ENCODE data around the gene LIME1.

LIME1 gene, protein sequence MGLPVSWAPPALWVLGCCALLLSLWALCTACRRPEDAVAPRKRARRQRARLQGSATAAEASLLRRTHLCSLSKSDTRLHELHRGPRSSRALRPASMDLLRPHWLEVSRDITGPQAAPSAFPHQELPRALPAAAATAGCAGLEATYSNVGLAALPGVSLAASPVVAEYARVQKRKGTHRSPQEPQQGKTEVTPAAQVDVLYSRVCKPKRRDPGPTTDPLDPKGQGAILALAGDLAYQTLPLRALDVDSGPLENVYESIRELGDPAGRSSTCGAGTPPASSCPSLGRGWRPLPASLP

DNA sequence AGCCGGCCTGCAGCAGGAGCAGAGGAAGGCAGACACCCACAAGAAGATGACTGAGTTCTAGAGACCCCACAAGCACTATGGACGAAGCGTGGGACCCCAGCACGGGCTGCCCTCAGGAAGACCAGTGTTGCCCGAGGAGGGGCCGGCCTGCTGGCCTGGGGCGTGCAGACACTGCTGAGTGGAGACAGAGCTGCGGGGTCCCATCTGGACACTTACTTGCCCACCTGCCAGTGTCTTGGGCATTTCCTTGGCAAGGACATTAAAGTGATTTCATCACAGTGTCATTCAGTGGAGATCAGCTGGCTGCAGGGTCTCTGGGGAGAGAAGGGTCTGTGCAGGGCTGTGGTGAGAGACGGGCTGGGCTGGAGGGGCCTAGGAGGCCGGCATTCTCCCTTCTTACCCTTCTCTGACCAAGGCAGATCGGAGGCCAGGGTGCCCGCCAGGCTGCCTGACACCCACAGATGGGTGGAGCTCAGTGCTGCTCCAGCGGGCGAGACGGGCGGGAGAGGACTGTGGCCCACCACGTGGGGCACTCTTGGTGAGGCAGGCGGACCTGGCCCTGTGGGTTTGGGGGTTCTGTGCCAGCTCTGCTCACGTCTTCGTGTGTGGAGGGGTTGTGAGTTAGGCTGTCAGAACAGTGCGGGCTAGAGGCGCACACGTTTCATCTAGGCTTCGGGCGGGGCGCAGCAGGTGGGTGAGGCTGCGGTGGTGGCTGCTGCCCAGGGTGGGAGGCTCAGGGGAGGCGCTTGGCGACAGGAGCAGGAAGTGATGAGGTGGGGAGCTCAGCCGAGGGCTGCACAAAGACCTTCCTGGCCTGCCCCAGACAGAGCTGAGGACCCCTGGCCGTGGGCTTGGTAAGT is at the start of gene LIME1:
Gene LIME1 (plus strand): TSS at position 806 of the 860 bp plus-strand sequence. CDS start 886 bp downstream, outside the sequence.
- no peak within 1 kb of the TSS for H3K27ac ChIP-seq (ENCODE audit: low read depth, low read length)
- H3K36me3 ChIP-seq (ENCODE audit: control insufficient read depth, insufficient read depth, low read length), result peaks cover 6% of the 10 kb centered on the region
- peaks cover 6% of the 10 kb centered on the region for H3K4me1 ChIP-seq (ENCODE audit: control insufficient read depth, insufficient read depth, low read length)
- H3K4me3 ChIP-seq (ENCODE audit: low read length), result peak within 1 kb of the TSS; percentile 61
- H3K27me3 ChIP-seq (ENCODE audit: control insufficient read depth, insufficient read depth, low read length), result no peaks in the 10 kb centered on the region
- H3K9ac ChIP-seq (ENCODE audit: low read length), result no peak within 1 kb of the TSS

GRCh38 chr20:63687419-63688178 is 48.9 kb upstream of the LIME1 start:
- Histone ChIP-seq H3K4me1 (ENCODE audit: control insufficient read depth, insufficient read depth, low read length) (peaks cover 18% of the 10 kb centered on the region), H3K27ac (ENCODE audit: low read depth, low read length) (peak overlapping the region; percentile 67), H3K4me3 (ENCODE audit: low read length) (peak overlapping the region; percentile 22), H3K27me3 (ENCODE audit: control insufficient read depth, insufficient read depth, low read length) (no peaks in the 10 kb centered on the region), H3K9ac (ENCODE audit: low read length) (no peak overlapping the region), H3K36me3 (ENCODE audit: control insufficient read depth, insufficient read depth, low read length) (no peaks in the 10 kb centered on the region)

DNA sequence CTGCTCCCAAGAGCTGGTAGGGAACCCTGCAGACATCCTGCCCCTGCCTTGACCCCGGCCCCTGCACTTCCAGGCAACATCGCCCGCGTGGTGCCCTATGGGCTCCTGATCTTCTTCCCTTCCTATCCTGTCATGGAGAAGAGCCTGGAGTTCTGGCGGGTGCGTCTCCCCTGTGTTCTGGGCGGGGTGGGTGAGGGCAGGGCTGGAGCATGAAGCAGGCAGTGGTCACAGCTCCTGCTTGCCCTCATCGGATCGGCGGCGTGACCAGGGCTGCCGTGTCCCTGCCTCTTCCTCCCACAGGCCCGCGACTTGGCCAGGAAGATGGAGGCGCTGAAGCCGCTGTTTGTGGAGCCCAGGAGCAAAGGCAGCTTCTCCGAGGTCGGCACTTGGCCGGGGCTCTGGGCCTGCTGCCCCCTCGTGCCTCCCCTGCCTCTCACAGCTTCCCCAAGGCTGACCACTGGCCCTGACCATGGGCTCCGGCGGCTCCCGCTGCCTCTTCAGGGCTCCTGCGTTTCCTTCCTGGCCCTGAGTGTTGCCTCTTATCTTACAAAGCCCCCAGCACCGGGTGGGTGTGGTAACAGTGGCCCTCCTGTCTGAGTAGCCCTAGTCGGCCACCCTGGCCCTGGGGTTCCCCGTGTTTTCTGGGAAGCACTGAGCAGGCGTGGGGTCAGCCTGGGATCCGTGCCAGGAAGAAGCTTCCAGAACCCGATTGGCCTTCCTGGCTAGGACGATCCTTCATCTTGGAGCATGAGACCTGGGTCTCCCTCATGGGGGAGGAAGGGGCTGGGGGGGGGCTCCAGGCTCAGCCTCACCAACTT is 48.0 kb upstream of the LIME1 start:
- Histone ChIP-seq H3K4me3 (ENCODE audit: low read length) (no peak overlapping the region), H3K9ac (ENCODE audit: low read length) (no peak overlapping the region), H3K36me3 (ENCODE audit: control insufficient read depth, insufficient read depth, low read length) (no peaks in the 10 kb centered on the region), H3K27me3 (ENCODE audit: control insufficient read depth, insufficient read depth, low read length) (no peaks in the 10 kb centered on the region), H3K4me1 (ENCODE audit: control insufficient read depth, insufficient read depth, low read length) (peaks cover 18% of the 10 kb centered on the region), H3K27ac (ENCODE audit: low read depth, low read length) (peak overlapping the region; percentile 67)

DNA sequence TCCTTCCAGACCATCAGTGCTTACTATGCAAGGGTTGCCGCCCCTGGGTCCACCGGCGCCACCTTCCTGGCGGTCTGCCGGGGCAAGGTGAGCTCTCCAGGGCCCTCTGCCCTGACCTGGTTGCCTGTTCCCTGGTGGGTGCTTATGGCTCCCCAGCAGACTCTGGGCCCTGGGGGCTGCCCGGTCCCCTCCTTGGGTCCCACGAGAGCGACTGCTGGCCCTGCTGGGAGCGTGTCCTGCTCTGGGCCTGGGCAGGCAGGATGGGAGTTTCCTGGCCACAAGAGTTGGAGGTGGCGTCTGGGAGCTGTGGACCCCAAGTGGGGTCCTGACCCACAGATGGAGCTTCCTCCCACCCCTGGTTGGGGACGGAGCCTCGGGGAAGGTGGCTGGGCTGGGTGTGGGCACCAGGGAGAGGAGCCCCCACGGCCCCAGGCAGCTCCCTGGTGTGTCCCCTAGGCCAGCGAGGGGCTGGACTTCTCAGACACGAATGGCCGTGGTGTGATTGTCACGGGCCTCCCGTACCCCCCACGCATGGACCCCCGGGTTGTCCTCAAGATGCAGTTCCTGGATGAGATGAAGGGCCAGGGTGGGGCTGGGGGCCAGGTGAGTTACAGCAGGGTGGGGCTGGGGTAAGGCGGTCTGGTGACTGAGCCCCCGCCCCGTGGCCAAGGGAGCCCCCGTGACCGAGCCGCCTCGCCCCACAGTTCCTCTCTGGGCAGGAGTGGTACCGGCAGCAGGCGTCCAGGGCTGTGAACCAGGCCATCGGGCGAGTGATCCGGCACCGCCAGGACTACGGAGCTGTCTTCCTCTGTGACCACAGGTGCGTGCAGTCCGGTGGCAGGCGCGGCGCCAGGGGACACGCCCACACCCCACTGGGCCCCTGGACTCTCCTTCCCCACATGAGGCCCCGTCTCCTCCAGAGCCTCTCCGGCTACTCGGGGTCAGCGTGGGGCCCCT is 47.1 kb upstream of the LIME1 start:
- H3K27ac ChIP-seq (ENCODE audit: low read depth, low read length), result no peak overlapping the region
- H3K9ac ChIP-seq (ENCODE audit: low read length), result no peak overlapping the region

GRCh38 chr20:63690003-63690897 is 46.2 kb upstream of the LIME1 start:
- no peak overlapping the region for H3K27ac ChIP-seq (ENCODE audit: low read depth, low read length)
- no peak overlapping the region for H3K4me3 ChIP-seq (ENCODE audit: low read length)
- H3K4me1 ChIP-seq (ENCODE audit: control insufficient read depth, insufficient read depth, low read length), result peaks cover 18% of the 10 kb centered on the region
- no peak overlapping the region for H3K9ac ChIP-seq (ENCODE audit: low read length)
- no peaks in the 10 kb centered on the region for H3K36me3 ChIP-seq (ENCODE audit: control insufficient read depth, insufficient read depth, low read length)
- H3K27me3 ChIP-seq (ENCODE audit: control insufficient read depth, insufficient read depth, low read length), result no peaks in the 10 kb centered on the region

More for the DNA sequence above, 47.1 kb upstream of the LIME1 start:
- Histone ChIP-seq H3K4me1 (ENCODE audit: control insufficient read depth, insufficient read depth, low read length) (peaks cover 18% of the 10 kb centered on the region), H3K36me3 (ENCODE audit: control insufficient read depth, insufficient read depth, low read length) (no peaks in the 10 kb centered on the region), H3K27me3 (ENCODE audit: control insufficient read depth, insufficient read depth, low read length) (no peaks in the 10 kb centered on the region), H3K4me3 (ENCODE audit: low read length) (no peak overlapping the region)

DNA sequence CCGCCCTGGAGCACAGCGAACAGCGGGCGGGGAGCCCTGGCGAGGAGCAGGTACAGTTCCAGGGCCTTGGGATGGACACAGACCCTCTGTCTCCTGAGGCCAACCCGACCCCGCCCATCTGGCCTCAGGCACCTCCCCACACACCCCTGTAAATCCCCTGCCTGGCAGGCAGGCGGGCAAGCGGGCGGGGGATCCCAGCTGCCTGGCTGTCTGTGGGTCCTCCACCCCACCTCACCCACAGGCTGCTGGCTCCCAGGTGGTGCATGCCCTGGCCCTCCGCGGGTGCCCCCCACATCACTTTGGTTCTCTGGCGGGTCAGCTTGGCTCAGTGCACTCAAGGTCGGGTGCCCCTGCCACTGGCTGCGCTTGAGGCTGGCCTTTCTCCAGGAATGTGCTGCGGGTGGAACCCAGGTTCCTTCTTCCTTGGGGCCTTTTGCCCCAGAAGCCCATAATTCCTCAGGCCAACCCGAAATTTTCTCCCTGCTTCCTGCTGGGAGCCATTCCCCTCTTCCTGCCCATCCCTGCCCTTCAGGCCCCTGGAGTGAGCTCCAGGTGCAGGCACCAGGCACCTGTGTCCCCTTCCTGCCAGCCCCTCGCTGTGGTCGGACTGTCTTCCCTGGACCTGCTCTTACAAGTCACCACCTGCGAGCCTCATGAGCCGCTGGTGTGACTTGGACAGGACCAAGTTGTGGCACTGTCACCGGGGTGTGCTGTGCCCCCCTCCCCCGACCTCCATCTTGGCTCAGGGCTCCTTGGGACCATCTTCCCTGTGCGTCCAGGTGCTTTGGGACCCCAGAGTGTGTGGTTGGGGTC is 45.4 kb upstream of the LIME1 start:
- Histone ChIP-seq H3K9ac (ENCODE audit: low read length) (no peak overlapping the region), H3K36me3 (ENCODE audit: control insufficient read depth, insufficient read depth, low read length) (no peaks in the 10 kb centered on the region), H3K27me3 (ENCODE audit: control insufficient read depth, insufficient read depth, low read length) (no peaks in the 10 kb centered on the region), H3K4me3 (ENCODE audit: low read length) (no peak overlapping the region), H3K27ac (ENCODE audit: low read depth, low read length) (peak overlapping the region; percentile 6), H3K4me1 (ENCODE audit: control insufficient read depth, insufficient read depth, low read length) (peaks cover 15% of the 10 kb centered on the region)

DNA sequence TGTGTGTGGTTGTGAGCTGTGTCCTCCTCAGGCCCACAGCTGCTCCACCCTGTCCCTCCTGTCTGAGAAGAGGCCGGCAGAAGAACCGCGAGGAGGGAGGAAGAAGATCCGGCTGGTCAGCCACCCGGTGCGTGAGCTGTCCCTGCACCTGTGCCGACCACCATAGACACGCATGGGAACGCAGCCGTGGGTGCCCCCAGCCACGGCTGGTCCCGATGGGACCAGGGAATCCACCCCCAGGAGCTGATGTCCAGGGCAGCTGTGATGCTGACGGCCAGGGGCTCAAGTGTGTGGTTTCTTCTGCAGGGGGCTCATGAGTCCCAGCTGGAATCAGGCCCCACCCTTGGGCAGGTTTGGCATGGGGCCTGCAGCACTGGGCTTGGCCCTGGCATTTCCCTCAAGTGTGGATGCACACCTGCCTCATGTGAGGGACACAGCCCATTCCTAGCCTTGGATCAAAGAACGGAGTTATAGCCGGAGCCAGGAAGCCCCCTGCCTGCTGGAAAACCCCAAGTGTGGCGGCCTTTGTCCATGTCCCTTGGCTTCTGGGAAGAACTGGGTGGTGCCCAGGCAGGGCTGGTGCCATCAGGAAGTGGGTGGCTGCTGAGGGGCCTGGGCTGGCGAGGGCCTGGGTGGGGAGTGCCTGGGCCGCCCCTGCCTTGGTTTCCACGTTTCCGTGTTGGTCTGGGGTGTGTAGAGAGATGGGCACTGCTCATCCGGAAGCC is 44.6 kb upstream of the LIME1 start:
- Histone ChIP-seq H3K4me1 (ENCODE audit: control insufficient read depth, insufficient read depth, low read length) (peaks cover 8% of the 10 kb centered on the region), H3K27me3 (ENCODE audit: control insufficient read depth, insufficient read depth, low read length) (no peaks in the 10 kb centered on the region), H3K27ac (ENCODE audit: low read depth, low read length) (peak overlapping the region; percentile 24), H3K4me3 (ENCODE audit: low read length) (no peak overlapping the region), H3K9ac (ENCODE audit: low read length) (no peak overlapping the region), H3K36me3 (ENCODE audit: control insufficient read depth, insufficient read depth, low read length) (no peaks in the 10 kb centered on the region)

DNA sequence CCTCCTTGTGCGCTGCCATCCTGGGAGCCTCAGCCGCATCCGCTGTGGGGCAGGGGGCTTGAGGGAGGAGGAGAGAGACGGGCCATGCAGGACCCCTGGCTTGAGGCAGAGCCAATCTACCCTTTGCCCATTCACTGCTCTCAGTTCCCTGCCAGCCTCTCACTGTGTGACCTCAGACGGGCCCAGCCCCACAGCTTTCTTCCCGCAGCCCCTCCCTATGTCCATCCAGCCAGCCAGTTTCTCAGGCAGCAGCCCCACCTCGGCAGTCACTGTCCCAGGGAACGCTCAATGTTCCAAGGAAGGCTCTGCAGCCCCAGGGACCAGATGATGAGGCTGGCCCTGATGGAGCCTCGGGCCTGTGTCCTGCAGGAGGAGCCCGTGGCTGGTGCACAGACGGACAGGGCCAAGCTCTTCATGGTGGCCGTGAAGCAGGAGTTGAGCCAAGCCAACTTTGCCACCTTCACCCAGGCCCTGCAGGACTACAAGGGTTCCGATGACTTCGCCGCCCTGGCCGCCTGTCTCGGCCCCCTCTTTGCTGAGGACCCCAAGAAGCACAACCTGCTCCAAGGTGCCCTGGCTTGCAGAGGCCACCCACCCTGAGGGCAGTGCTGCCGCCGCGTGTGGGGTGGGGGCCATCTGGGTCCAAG is 43.9 kb upstream of the LIME1 start:
- no peaks in the 10 kb centered on the region for H3K36me3 ChIP-seq (ENCODE audit: control insufficient read depth, insufficient read depth, low read length)
- no peak overlapping the region for H3K9ac ChIP-seq (ENCODE audit: low read length)
- H3K27ac ChIP-seq (ENCODE audit: low read depth, low read length), result peak overlapping the region; percentile 24
- H3K4me3 ChIP-seq (ENCODE audit: low read length), result no peak overlapping the region
- H3K4me1 ChIP-seq (ENCODE audit: control insufficient read depth, insufficient read depth, low read length), result peaks cover 5% of the 10 kb centered on the region
- no peaks in the 10 kb centered on the region for H3K27me3 ChIP-seq (ENCODE audit: control insufficient read depth, insufficient read depth, low read length)

GRCh38 chr20:63693083-63693732 is 43.3 kb upstream of the LIME1 start:
- Histone ChIP-seq H3K4me1 (ENCODE audit: control insufficient read depth, insufficient read depth, low read length) (peaks cover 4% of the 10 kb centered on the region), H3K27ac (ENCODE audit: low read depth, low read length) (no peak overlapping the region), H3K36me3 (ENCODE audit: control insufficient read depth, insufficient read depth, low read length) (no peaks in the 10 kb centered on the region), H3K9ac (ENCODE audit: low read length) (no peak overlapping the region), H3K27me3 (ENCODE audit: control insufficient read depth, insufficient read depth, low read length) (no peaks in the 10 kb centered on the region), H3K4me3 (ENCODE audit: low read length) (no peak overlapping the region)
